GM03348 (cell line): ENCODE data around the gene IBTK.
"Not testable (repeated sequence)": the region's sequence is repeated elsewhere in the genome, so short reads cannot be mapped to it uniquely, and the experiment has no call there.

Experiments used
- DNase-seq: peaks from one replicate; pipeline ENCODE4 v3.0.0; 2012; ENCODE audit warnings: low spot score

The IBTK gene

GRCh38 chr6:82246802-82247504 is 591 bp downstream of the IBTK start:
- DNase-seq = peak; percentile 70

- DNase-seq = no peak
Observed at GRCh38 chr6:82246370-82246769, 1.2 kb downstream of the IBTK start.

- DNase-seq = no peak
Observed at GRCh38 chr6:82245376-82245775, 2.2 kb downstream of the IBTK start.

- DNase-seq = no peak
Observed at GRCh38 chr6:82243884-82244283, 3.7 kb downstream of the IBTK start.

- DNase-seq = no peak
Observed at GRCh38 chr6:82240186-82240585, 7.4 kb downstream of the IBTK start.

- no peak for DNase-seq
Observed at GRCh38 chr6:82239597-82239996, 7.9 kb downstream of the IBTK start.

- DNase-seq = no peak
Observed at GRCh38 chr6:82237013-82237412, 10.5 kb downstream of the IBTK start.

- DNase-seq = no peak
Observed at GRCh38 chr6:82227770-82228169, 19.8 kb downstream of the IBTK start.

- no peak for DNase-seq
Observed at GRCh38 chr6:82220167-82220566, 27.4 kb downstream of the IBTK start.

GRCh38 chr6:82217018-82217586 is 30.4 kb downstream of the IBTK start:
- DNase-seq = no peak

GRCh38 chr6:82216549-82216948 is 31.0 kb downstream of the IBTK start:
- no peak for DNase-seq

- no peak for DNase-seq
Observed at GRCh38 chr6:82211326-82211725, 36.2 kb downstream of the IBTK start.

GRCh38 chr6:82208913-82209312 is 38.6 kb downstream of the IBTK start:
- no peak for DNase-seq

- DNase-seq = no peak
Observed at GRCh38 chr6:82205930-82206392, 41.6 kb downstream of the IBTK start.

GRCh38 chr6:82204020-82204419 is 43.5 kb downstream of the IBTK start:
- no peak for DNase-seq

- no peak for DNase-seq
Observed at GRCh38 chr6:82197784-82198183, 49.8 kb downstream of the IBTK start.

- DNase-seq = not testable (repeated sequence)
Observed at GRCh38 chr6:82197245-82197644, 50.3 kb downstream of the IBTK start.

- no peak for DNase-seq
Observed at GRCh38 chr6:82196161-82196560, 51.4 kb downstream of the IBTK start.

GRCh38 chr6:82195619-82196018 is 51.9 kb downstream of the IBTK start:
- no peak for DNase-seq

- no peak for DNase-seq
Observed at GRCh38 chr6:82185948-82186535, 61.5 kb downstream of the IBTK start.

GRCh38 chr6:82183642-82184282 is 63.8 kb downstream of the IBTK start:
- DNase-seq = no peak

GRCh38 chr6:82182756-82183155 is 64.8 kb downstream of the IBTK start:
- peak; percentile 44 for DNase-seq

GRCh38 chr6:82179415-82179814 is 68.1 kb downstream of the IBTK start:
- DNase-seq = no peak
